Measurements from ENCODE around the gene MUC4. TPM values are rescaled to one million over a fixed set of nuclear protein-coding genes. Genes with fewer than 3 reads are reported as not detected.
"Not testable (repeated sequence)": the region's sequence is repeated elsewhere in the genome, so short reads cannot be mapped to it uniquely, and the experiment has no call there.

The MUC4 gene
- total and polyA plus RNA-seq, 7 donors = under 0.01 to 195 (median 7.4) TPM; not detected in 1

DNA sequence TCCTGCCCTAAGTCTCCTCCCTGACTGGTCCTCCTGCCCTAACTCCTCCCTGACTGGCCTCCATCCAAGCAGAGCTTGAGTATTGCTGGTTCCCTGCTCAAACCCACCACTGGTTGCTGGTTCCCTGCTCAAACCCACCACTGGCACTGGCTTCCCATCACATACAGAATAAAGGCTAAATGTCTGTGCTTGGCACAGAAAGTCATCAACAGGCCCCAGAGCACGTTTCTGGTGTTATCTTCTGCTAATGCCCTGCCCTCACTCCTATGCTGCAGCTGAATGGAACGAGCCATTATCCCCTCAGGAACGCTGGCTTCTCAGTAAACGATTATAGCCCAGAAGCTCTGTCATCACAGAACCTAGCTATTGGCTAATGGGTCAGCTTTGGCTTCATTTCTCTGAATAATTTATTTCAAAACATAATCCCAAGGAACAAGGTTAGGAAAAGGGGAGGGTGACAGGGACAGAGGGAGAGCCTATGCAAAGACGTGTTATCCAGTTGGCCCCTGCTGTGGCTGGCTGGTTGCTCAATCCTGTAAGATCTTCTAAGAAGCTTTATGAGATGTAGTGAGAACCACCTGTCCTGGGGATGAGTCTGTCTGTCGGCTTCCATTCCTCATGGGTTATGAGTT, 97.2 kb downstream of the MUC4 start:
- Histone ChIP-seq H3K4me3 (no peak overlapping the region), H3K4me1 (no peaks in the 10 kb centered on the region), H3K27ac (no peak overlapping the region), H3K9me3 (no peaks in the 10 kb centered on the region), H3K27me3 (no peaks in the 10 kb centered on the region), H3K36me3 (peaks cover 10 to 37% (median 13%) of the 10 kb centered on the region in 4 donors)
- DNase-seq = no peak
- intact Hi-C loops (cut with DNase I) = no loop called here
- whole genome bisulfite sequencing, 2 donors = 83 to 85% methylated on average over 6 of the region's 6 CpGs
- TF ChIP-seq, protein P1, sequence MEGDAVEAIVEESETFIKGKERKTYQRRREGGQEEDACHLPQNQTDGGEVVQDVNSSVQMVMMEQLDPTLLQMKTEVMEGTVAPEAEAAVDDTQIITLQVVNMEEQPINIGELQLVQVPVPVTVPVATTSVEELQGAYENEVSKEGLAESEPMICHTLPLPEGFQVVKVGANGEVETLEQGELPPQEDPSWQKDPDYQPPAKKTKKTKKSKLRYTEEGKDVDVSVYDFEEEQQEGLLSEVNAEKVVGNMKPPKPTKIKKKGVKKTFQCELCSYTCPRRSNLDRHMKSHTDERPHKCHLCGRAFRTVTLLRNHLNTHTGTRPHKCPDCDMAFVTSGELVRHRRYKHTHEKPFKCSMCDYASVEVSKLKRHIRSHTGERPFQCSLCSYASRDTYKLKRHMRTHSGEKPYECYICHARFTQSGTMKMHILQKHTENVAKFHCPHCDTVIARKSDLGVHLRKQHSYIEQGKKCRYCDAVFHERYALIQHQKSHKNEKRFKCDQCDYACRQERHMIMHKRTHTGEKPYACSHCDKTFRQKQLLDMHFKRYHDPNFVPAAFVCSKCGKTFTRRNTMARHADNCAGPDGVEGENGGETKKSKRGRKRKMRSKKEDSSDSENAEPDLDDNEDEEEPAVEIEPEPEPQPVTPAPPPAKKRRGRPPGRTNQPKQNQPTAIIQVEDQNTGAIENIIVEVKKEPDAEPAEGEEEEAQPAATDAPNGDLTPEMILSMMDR (IDR thresholded peaks at IDR 0.05) = no peak
- no peak for TF ChIP-seq POLR2AphosphoS5 (IDR thresholded peaks at IDR 0.05)
- TF ChIP-seq POLR2A (IDR thresholded peaks at IDR 0.05) = no peak
- no peak for TF ChIP-seq EP300 (IDR thresholded peaks at IDR 0.05)

DNA sequence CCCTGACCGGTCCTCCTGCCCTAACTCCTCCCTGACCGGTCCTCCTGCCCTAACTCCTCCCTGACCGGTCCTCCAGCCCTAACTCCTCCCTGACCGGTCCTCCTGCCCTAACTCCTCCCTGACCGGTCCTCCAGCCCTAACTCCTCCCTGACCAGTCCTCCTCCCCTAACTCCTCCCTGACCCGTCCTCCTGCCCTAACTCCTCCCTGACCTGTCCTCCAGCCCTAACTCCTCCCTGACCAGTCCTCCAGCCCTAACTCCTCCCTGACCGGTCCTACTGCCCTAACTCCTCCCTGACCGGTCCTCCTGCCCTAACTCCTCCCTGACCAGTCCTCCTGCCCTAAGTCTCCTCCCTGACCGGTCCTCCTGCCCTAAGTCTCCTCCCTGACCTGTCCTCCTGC, 98.6 kb downstream of the MUC4 start:
- WGBS, 2 donors = 26 to 35% methylated on average over 8 of the region's 9 CpGs
- intact Hi-C loops (cut with DNase I) = not testable (repeated sequence)

DNA sequence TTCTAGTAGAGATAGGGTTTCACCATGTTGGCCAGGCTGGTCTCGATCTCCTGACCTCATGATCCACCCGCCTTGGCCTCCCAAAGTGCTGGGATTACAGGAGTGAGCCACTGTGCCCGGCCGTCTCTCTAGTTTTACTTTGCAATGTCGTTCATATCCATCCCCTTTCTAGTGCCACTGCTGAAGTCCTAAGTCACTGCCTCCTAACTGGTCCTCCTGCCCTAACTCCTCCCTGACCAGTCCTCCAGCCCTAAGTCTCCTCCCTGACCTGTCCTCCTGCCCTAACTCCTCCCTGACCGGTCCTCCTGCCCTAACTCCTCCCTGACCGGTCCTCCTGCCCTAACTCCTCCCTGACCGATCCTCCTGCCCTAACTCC, 99.2 kb downstream of the MUC4 start:
- H3K36me3 ChIP-seq = peaks cover 10 to 53% (median 19%) of the 10 kb centered on the region in 4 donors
- DNase-seq; H3K4me3 ChIP-seq; H3K4me1 ChIP-seq; H3K27me3 ChIP-seq; H3K27ac ChIP-seq; intact Hi-C loops (cut with DNase I); H3K9me3 ChIP-seq: not testable (repeated sequence)
- WGBS, 2 donors = 73 to 78% methylated on average over 8 of the region's 8 CpGs

More for the DNA sequence above, 98.6 kb downstream of the MUC4 start:
- not testable (repeated sequence) for DNase-seq, H3K4me3 ChIP-seq, H3K27ac ChIP-seq, H3K9me3 ChIP-seq, H3K27me3 ChIP-seq, H3K4me1 ChIP-seq
- peaks cover 10 to 51% (median 19%) of the 10 kb centered on the region in 4 donors for H3K36me3 ChIP-seq

DNA sequence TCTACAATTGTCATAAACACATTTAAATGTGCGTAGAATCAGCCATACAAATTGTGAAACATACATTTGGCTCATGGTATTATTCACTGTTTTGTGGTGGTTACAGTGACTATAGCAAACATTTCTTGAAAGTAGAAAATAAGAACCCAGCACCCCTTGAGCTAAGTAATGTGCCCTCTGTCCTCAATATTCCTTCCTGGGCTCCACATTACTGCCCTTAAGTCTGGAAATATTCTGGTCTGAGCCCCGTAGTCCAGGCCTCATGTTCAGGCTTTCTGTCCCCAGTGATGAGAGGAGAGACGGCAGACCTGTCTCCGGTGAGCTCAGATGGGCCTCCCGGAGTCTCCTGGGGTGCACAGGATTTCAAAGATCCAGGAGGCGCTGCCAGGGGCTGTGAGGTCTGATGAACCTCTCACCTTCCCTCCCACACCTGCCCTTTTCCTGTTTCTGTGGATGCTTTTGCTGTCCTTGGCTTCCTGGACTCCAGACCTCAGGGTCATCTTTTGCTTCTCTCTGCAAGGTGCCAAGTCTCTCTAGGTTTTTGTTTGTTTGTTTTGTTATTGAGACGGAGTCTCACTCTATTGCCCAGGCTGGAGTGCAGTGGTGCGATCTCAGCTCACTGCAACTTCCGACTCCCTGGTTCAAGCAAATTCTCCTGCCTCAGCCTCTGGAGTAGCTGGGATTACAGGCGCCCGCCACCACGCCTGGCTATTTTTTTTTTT, 99.8 kb downstream of the MUC4 start:
- Histone ChIP-seq H3K4me1 (no peaks in the 10 kb centered on the region), H3K36me3 (peaks cover 10 to 53% (median 19%) of the 10 kb centered on the region in 4 donors), H3K27me3 (no peaks in the 10 kb centered on the region), H3K27ac (no peak overlapping the region), H3K9me3 (no peaks in the 10 kb centered on the region), H3K4me3 (no peak overlapping the region)
- intact Hi-C loops (cut with DNase I) = no loop called here
- TF ChIP-seq EP300 (IDR thresholded peaks at IDR 0.05) (no peak), POLR2A (IDR thresholded peaks at IDR 0.05) (no peak), POLR2AphosphoS5 (IDR thresholded peaks at IDR 0.05) (no peak)
- TF ChIP-seq, protein P1 (IDR thresholded peaks at IDR 0.05) = no peak
- 88% methylated on average over 12 of the region's 12 CpGs for WGBS, 2 donors
- DNase-seq = no peak

DNA sequence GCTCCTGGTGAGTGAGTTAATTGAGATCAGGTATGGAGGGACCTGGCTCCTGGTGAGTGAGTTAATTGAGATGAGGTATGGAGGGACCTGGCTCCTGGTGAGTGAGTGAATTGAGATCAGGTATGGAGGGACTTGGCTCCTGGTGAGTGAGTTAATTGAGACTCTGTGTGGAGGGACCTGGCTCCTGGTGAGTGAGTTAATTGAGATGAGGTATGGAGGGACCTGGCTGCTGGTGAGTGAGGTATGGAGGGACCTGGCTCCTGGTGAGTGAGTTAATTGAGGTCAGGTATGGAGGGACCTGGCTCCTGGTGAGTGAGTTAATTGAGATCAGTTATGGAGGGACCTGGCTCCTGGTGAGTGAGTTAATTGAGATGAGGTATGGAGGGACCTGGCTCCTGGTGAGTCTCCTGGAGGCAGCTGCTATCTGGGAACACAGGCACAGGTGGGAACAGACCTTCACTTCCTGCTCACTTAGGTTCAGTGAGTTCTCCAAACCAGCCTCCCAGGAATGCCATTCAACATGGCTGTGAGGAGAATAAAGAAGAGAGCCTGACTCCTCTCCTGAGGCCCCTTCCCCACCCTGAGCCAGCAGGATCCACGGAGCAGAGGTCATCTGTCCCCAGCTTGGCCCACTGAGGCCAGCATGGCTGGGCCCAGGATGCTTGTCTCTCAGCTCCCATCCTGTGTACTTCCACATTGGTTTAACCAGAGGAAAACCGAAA, 100.5 kb downstream of the MUC4 start:
- H3K4me3 ChIP-seq; H3K9me3 ChIP-seq; intact Hi-C loops (cut with DNase I); DNase-seq; H3K27me3 ChIP-seq; H3K27ac ChIP-seq; H3K4me1 ChIP-seq: not testable (repeated sequence)
- WGBS, 2 donors = 62 to 76% methylated on average over 2 of the region's 2 CpGs
- H3K36me3 ChIP-seq = peaks cover 10 to 53% (median 19%) of the 10 kb centered on the region in 4 donors

DNA sequence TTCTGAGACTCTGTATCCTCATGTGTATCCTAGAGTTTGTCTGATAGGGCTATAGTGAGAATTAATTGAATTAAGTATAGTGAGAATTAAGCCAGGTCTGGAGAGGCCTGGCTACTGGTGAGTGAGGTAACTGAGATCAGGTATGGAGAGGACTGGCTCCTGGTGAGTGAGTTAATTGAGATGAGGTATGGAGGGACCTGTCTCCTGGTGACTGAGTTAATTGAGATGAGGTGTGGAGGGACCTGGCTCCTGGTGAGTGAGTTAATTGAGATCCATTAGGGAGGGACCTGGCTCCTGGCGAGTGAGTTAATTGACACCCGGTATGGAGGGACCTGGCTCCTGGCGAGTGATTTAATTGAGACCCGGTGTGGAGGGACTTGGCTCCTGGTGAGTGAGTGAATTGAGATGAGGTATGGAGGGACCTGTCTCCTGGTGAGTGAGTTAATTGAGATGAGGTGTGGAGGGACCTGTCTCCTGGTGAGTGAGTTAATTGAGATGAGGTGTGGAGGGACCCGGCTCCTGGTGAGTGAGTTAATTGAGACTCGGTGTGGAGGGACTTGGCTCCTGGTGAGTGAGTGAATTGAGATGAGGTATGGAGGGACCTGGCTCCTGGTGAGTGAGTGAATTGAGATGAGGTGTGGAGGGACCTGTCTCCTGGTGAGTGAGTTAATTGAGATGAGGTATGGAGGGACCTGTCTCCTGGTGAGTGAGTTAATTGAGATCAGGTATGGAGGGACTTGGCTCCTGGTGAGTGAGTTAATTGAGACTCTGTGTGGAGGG, 101.4 kb downstream of the MUC4 start:
- H3K4me3 ChIP-seq; H3K27ac ChIP-seq; H3K27me3 ChIP-seq; intact Hi-C loops (cut with DNase I); DNase-seq; H3K4me1 ChIP-seq; H3K9me3 ChIP-seq: not testable (repeated sequence)
- H3K36me3 ChIP-seq = peaks cover 10 to 46% (median 18%) of the 10 kb centered on the region in 4 donors
- WGBS, 2 donors = 64 to 65% methylated on average over 6 of the region's 6 CpGs
